ENCODE data around the gene PCDHGC3. TPM values are rescaled to one million over a fixed set of nuclear protein-coding genes. Genes with fewer than 3 reads are reported as not detected.

Gene PCDHGC3
- total RNA-seq, 1 donor from 2014 or later: 41.9 TPM

DNA sequence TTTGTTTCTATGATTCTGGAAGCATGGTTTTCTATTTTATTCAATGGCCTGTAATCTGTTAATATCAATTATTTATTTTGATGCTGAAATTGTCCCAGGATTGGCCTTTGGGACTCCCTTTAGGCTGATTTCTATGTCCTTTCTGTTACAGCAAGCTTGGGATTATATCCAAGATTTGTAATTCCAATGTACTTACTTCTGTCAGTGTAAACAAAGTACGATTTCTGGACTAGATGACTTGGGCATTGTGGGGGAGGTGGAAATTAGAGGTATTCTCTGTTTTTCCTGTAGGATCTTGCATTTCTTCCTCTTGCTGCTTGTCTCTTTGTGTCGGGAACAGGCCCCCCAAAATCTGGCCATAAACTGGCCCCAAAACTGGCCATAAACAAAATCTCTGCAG, 41.8 kb upstream of the PCDHGC3 start:
- Histone ChIP-seq H3K27me3 (ENCODE audit: control insufficient read depth, insufficient read depth, low read length) (peaks cover 8% of the 10 kb centered on the region), H3K36me3 (ENCODE audit: control insufficient read depth, insufficient read depth, low read length) (no peaks in the 10 kb centered on the region), H3K4me3 (ENCODE audit: low read depth, low read length) (no peak overlapping the region)
- DNase-seq (ENCODE audit: low read depth): no peak
- TF ChIP-seq, protein P1, sequence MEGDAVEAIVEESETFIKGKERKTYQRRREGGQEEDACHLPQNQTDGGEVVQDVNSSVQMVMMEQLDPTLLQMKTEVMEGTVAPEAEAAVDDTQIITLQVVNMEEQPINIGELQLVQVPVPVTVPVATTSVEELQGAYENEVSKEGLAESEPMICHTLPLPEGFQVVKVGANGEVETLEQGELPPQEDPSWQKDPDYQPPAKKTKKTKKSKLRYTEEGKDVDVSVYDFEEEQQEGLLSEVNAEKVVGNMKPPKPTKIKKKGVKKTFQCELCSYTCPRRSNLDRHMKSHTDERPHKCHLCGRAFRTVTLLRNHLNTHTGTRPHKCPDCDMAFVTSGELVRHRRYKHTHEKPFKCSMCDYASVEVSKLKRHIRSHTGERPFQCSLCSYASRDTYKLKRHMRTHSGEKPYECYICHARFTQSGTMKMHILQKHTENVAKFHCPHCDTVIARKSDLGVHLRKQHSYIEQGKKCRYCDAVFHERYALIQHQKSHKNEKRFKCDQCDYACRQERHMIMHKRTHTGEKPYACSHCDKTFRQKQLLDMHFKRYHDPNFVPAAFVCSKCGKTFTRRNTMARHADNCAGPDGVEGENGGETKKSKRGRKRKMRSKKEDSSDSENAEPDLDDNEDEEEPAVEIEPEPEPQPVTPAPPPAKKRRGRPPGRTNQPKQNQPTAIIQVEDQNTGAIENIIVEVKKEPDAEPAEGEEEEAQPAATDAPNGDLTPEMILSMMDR (IDR thresholded peaks at IDR 0.05; ENCODE audit: insufficient read depth, low read length, poor library complexity, severe bottlenecking): no peak

DNA sequence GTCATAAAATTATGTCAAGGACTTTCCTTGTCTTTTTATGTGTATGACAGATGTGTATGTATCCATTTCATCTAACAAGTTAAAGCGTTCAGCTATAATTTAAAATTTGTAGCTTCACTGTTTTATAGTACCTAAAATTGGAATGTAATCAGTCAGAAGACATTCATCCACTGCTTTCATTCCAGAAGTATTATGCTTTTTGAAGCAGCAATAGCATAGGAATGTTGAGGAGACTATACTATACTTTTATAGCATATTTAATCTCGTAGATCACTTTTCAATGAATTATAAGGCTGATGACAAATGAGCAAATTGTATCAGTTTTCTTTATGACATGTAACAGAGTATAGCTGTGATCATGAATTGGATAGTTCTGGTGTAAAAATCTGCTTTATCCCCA, 38.5 kb upstream of the PCDHGC3 start:
- Histone ChIP-seq H3K4me3 (ENCODE audit: low read depth, low read length) (no peak overlapping the region), H3K27me3 (ENCODE audit: control insufficient read depth, insufficient read depth, low read length) (no peaks in the 10 kb centered on the region), H3K36me3 (ENCODE audit: control insufficient read depth, insufficient read depth, low read length) (no peaks in the 10 kb centered on the region)
- TF ChIP-seq, protein P1 (IDR thresholded peaks at IDR 0.05; ENCODE audit: insufficient read depth, low read length, poor library complexity, severe bottlenecking): no peak
- no peak for DNase-seq (ENCODE audit: low read depth)

DNA sequence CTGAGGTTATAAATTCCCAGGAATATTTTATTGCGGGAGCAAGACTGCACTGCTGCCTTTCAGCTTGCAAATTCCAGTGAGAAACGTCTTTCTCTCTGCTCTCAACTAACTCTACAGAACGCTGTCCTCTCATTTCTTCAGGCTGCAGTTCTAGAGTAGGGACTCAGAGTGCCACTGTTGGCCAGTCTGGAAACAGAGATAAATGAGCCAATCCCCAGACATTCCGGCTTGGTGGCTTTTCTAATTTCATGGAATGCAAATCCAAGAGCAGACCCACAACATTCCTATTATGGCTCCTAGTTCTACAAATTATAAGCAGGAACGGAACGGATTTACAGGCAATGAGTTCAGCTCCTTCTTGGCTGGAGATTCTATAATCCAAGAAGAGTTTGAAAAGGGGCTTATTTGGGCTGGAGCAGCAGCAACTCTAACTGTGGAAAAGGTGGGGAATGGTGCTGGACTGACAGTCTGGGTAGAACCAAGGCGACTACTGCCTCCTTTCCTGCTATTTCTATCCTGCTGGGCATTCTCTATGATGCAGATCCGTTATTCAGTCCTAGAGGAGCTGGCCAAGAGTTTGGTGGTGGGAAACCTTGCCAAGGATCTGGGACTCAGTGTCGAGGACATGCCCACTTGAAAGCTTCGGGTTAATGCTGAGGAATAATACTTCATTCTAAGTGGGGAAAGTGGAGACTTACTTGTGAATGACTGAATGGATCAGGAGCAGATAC, 36.2 kb upstream of the PCDHGC3 start:
- no peak for DNase-seq (ENCODE audit: low read depth)
- no peaks in the 10 kb centered on the region for H3K27me3 ChIP-seq (ENCODE audit: control insufficient read depth, insufficient read depth, low read length)
- no peaks in the 10 kb centered on the region for H3K36me3 ChIP-seq (ENCODE audit: control insufficient read depth, insufficient read depth, low read length)
- H3K4me3 ChIP-seq (ENCODE audit: low read depth, low read length): no peak overlapping the region
- TF ChIP-seq, protein P1 (IDR thresholded peaks at IDR 0.05; ENCODE audit: insufficient read depth, low read length, poor library complexity, severe bottlenecking): no peak

DNA sequence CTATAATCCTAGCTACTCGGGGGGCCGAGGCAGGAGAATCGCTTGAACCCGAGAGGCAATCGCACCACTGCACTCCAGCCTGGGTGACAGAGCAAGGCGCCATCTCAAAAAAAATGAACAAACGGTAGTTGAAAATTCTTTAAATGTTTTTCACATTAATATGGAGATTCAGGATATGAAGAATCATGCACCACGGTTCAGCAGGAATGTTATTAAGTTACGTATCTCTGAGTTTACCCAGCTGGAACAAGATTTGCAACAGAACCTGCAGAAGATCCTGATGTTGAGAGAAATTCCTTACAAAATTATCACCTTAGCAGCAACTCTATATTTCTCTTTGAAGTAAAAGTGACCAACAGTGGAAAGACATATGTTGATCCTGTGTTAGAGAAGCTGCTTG, 35.4 kb upstream of the PCDHGC3 start:
- no peaks in the 10 kb centered on the region for H3K36me3 ChIP-seq (ENCODE audit: control insufficient read depth, insufficient read depth, low read length)
- no peak overlapping the region for H3K4me3 ChIP-seq (ENCODE audit: low read depth, low read length)
- no peaks in the 10 kb centered on the region for H3K27me3 ChIP-seq (ENCODE audit: control insufficient read depth, insufficient read depth, low read length)
- TF ChIP-seq, protein P1 (IDR thresholded peaks at IDR 0.05; ENCODE audit: insufficient read depth, low read length, poor library complexity, severe bottlenecking): no peak
- DNase-seq (ENCODE audit: low read depth): no peak

DNA sequence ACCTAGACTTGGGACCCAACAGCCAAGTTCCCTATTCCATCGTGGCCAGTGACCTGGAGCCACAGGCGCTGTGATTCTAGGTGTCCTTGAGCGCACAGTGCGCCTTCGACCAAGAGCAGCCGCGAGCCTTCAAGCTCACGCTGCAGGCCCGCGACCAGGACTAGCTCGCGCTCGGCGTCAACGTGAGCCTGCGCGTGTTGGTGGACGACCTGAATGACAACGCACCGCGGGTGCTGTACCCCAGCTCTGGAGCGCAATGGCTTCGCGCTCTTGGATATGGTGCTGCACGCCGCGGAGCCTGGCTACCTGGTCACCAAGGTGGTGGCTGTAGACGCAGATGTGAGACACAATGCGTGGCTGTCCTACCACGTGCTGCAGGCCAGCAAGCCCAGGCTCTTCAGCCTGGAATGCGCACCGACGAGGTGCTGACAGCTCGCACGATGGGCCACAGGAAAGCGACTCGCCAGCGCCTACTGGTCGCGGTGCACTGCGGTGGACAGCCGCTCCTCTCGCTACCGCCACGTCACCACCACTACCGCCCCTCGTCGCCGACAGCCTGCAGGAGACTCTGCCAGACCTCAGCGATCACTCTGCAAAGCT, 34.1 kb upstream of the PCDHGC3 start:
- Histone ChIP-seq H3K4me3 (ENCODE audit: low read depth, low read length) (no peak overlapping the region), H3K36me3 (ENCODE audit: control insufficient read depth, insufficient read depth, low read length) (no peaks in the 10 kb centered on the region), H3K27me3 (ENCODE audit: control insufficient read depth, insufficient read depth, low read length) (no peaks in the 10 kb centered on the region)
- TF ChIP-seq, protein P1 (IDR thresholded peaks at IDR 0.05; ENCODE audit: insufficient read depth, low read length, poor library complexity, severe bottlenecking): no peak
- DNase-seq (ENCODE audit: low read depth): no peak

All from kidney epithelial cell (primary cell).